ENCODE results near the gene SDK1. TPM values are rescaled to one million over a fixed set of nuclear protein-coding genes. Genes with fewer than 3 reads are reported as not detected.

The SDK1 gene
- total RNA-seq, 1 donor from 2014 or later, result 2.2 TPM

GRCh38 chr7:3280946-3281656 lies 20.0 kb upstream of the SDK1 start:
- no peak for ATAC-seq (ENCODE audit: poor library complexity)
- intact Hi-C loops (cut with DNase I), result no loop called here
- DNase-seq, result no peak

GRCh38 chr7:3282457-3282856 lies 18.6 kb upstream of the SDK1 start:
- DNase-seq (no peak), ATAC-seq (ENCODE audit: poor library complexity) (peak; percentile 69)
- intact Hi-C loops (cut with DNase I), result no loop called here

- ATAC-seq (ENCODE audit: poor library complexity) (no peak), DNase-seq (no peak)
Measured at GRCh38 chr7:3283130-3283704, 17.8 kb upstream of the SDK1 start.

GRCh38 chr7:3285652-3286051 lies 15.4 kb upstream of the SDK1 start:
- intact Hi-C loops (cut with DNase I), result no loop called here
- no peak for DNase-seq
- no peak for ATAC-seq (ENCODE audit: poor library complexity)

More at GRCh38 chr7:3283130-3283704, 17.8 kb upstream of the SDK1 start:
- intact Hi-C loops (cut with DNase I), result no loop called here

- DNase-seq (no peak), ATAC-seq (ENCODE audit: poor library complexity) (no peak)
- intact Hi-C loops (cut with DNase I), result no loop called here
Measured at GRCh38 chr7:3289996-3290395, 11.1 kb upstream of the SDK1 start.

- ATAC-seq (ENCODE audit: poor library complexity) (no peak), DNase-seq (no peak)
- intact Hi-C loops (cut with DNase I), result no loop called here
Measured at GRCh38 chr7:3292694-3293093, 8.4 kb upstream of the SDK1 start.

GRCh38 chr7:3294432-3295100 lies 6.5 kb upstream of the SDK1 start:
- ATAC-seq (ENCODE audit: poor library complexity) (no peak), DNase-seq (no peak)
- intact Hi-C loops (cut with DNase I), result no loop called here

GRCh38 chr7:3297105-3297819 lies 3.8 kb upstream of the SDK1 start:
- no peak for ATAC-seq (ENCODE audit: poor library complexity)
- DNase-seq, result no peak
- intact Hi-C loops (cut with DNase I), result no loop called here

GRCh38 chr7:3300221-3300650 lies 816 bp upstream of the SDK1 start:
- DNase-seq (peak; percentile 44), ATAC-seq (ENCODE audit: poor library complexity) (no peak)
- intact Hi-C loops (cut with DNase I), result loop anchor here (5.0 to 10.0 kb wide), 2 partner anchors 138 to 595 kb away; no protein-coding TSS in a partner anchor

GRCh38 chr7:3301449-3301731 lies 338 bp downstream of the SDK1 start:
- ATAC-seq (ENCODE audit: poor library complexity) (peak; percentile 1), DNase-seq (no peak)
- intact Hi-C loops (cut with DNase I), result loop anchor here (5.0 to 10.0 kb wide), 2 partner anchors 139 to 593 kb away; no protein-coding TSS in a partner anchor

GRCh38 chr7:3301831-3302618 lies 973 bp downstream of the SDK1 start:
- ATAC-seq (ENCODE audit: poor library complexity) (peak; percentile 19), DNase-seq (no peak)
- intact Hi-C loops (cut with DNase I), result loop anchor here (5.0 to 10.0 kb wide), 2 partner anchors 140 to 593 kb away; no protein-coding TSS in a partner anchor

- ATAC-seq (ENCODE audit: poor library complexity) (no peak), DNase-seq (no peak)
- intact Hi-C loops (cut with DNase I), result loop anchor here (5.0 to 10.0 kb wide), 2 partner anchors 140 to 592 kb away; no protein-coding TSS in a partner anchor
Measured at GRCh38 chr7:3302681-3303320, 1.7 kb downstream of the SDK1 start.

- intact Hi-C loops (cut with DNase I), result loop anchor here (5.0 to 10.0 kb wide), 2 partner anchors 142 to 591 kb away; no protein-coding TSS in a partner anchor
- ATAC-seq (ENCODE audit: poor library complexity) (no peak), DNase-seq (no peak)
Measured at GRCh38 chr7:3304131-3304530, 3.1 kb downstream of the SDK1 start.

GRCh38 chr7:3307435-3307834 lies 6.4 kb downstream of the SDK1 start:
- ATAC-seq (ENCODE audit: poor library complexity), result no peak
- DNase-seq, result no peak

GRCh38 chr7:3309140-3309539 lies 8.1 kb downstream of the SDK1 start:
- ATAC-seq (ENCODE audit: poor library complexity) (no peak), DNase-seq (no peak)
- intact Hi-C loops (cut with DNase I), result loop anchor here (10.0 kb wide), 1 partner anchor 586 kb away; no protein-coding TSS in a partner anchor

More at GRCh38 chr7:3307435-3307834, 6.4 kb downstream of the SDK1 start:
- intact Hi-C loops (cut with DNase I), result loop anchor here (10.0 kb wide), 1 partner anchor 587 kb away; no protein-coding TSS in a partner anchor

- ATAC-seq (ENCODE audit: poor library complexity) (no peak), DNase-seq (no peak)
- intact Hi-C loops (cut with DNase I), result loop anchor here (10.0 kb wide), 1 partner anchor 585 kb away; no protein-coding TSS in a partner anchor
Measured at GRCh38 chr7:3309956-3310355, 8.9 kb downstream of the SDK1 start.

- ATAC-seq (ENCODE audit: poor library complexity) (no peak), DNase-seq (no peak)
- intact Hi-C loops (cut with DNase I), result no loop called here
Measured at GRCh38 chr7:3310884-3311283, 9.8 kb downstream of the SDK1 start.

GRCh38 chr7:3312583-3312982 lies 11.5 kb downstream of the SDK1 start:
- intact Hi-C loops (cut with DNase I), result no loop called here
- DNase-seq, result no peak
- no peak for ATAC-seq (ENCODE audit: poor library complexity)

All from Right ventricle myocardium superior (tissue), 1 donor.